Small intestine (tissue), 7 donors: ENCODE data around the gene SSC4D. TPM values are rescaled to one million over a fixed set of nuclear protein-coding genes. Genes with fewer than 3 reads are reported as not detected.
"Not testable (repeated sequence)": the region's sequence is repeated elsewhere in the genome, so short reads cannot be mapped to it uniquely, and the experiment has no call there.

Experiments used
- DNase-seq, 2 donors: peaks; one replicate each; pipeline versions ENCODE4 v3.0.0 to v3.0.0-alpha.2; 2013
- FAIRE-seq: peaks from 2 replicates; lab custom pipeline; 2012; peaks lifted over from hg19 to GRCh38; lab: Jason Lieb, UNC
- H3K27ac ChIP-seq, 3 donors: one replicate each; pipeline ENCODE4 v1.5.1; 2013; ENCODE audit warnings: low read length in 2 of 3, mild to moderate bottlenecking in 2 of 3, control low read depth in 1 of 3, inconsistent platforms in 1 of 3, low read depth in 1 of 3, moderate library complexity in 1 of 3
- H3K27me3 ChIP-seq, 3 donors: one replicate each; pipeline ENCODE4 v1.6.1; 2013; ENCODE audit warnings: low read length in 3 of 3, inconsistent platforms in 1 of 3; ENCODE audit not compliant: control insufficient read depth in 3 of 3, insufficient read depth in 3 of 3
- H3K36me3 ChIP-seq, 3 donors: one replicate each; pipeline ENCODE4 v1.6.1; 2013; ENCODE audit warnings: low read length in 3 of 3, inconsistent platforms in 1 of 3, low read depth in 1 of 3, mild to moderate bottlenecking in 1 of 3, moderate library complexity in 1 of 3; ENCODE audit not compliant: control insufficient read depth in 3 of 3, insufficient read depth in 2 of 3
- H3K4me1 ChIP-seq, 3 donors: one replicate each; pipeline ENCODE4 v1.6.1; 2013; ENCODE audit warnings: low read length in 2 of 3, inconsistent platforms in 1 of 3, low read depth in 1 of 3, mild to moderate bottlenecking in 1 of 3, moderate library complexity in 1 of 3; ENCODE audit not compliant: control insufficient read depth in 3 of 3, insufficient read depth in 2 of 3
- H3K4me3 ChIP-seq, 3 donors: one replicate each; pipeline ENCODE4 v1.5.1; 2013; ENCODE audit warnings: low read length in 3 of 3, control low read depth in 1 of 3, inconsistent platforms in 1 of 3, low read depth in 1 of 3, mild to moderate bottlenecking in 1 of 3, moderate library complexity in 1 of 3
- H3K9me3 ChIP-seq, 2 donors: one replicate each; pipeline ENCODE4 v1.6.1; 2013; ENCODE audit warnings: low read depth in 1 of 2, low read length in 1 of 2; ENCODE audit not compliant: control insufficient read depth in 2 of 2, insufficient read depth in 1 of 2
- WGBS, 3 donors: extraction: QIAGEN DNeasy Blood & Tissue Kit; methylation state at CpG; one replicate each; pipeline ENCODE4 v1.1.7; 2013; 5-methylcytosine and 5-hydroxymethylcytosine counted together
- polyA plus RNA-seq, 4 donors: library from polyadenylated mRNA; stranded (reverse) in 3 of 4; unstranded in 1 of 4; fragments of 200-250 nt in 3 of 4; fragments of 120-200 nt in 1 of 4; gene quantifications; one replicate each; pipeline versions ENCODE4 v1.2.1 to v1.2.3, GENCODE V29; 2013
- donor health status: healthy with polysubstance abuse.
- donor health status: control.
- donor health status: control.
- donor health status: Bipolar disorder and iron deficiency.
- donor health status: healthy.

The SSC4D gene
- polyA plus RNA-seq, 4 donors, result 0.58 to 0.72 TPM; not detected in 2

DNA sequence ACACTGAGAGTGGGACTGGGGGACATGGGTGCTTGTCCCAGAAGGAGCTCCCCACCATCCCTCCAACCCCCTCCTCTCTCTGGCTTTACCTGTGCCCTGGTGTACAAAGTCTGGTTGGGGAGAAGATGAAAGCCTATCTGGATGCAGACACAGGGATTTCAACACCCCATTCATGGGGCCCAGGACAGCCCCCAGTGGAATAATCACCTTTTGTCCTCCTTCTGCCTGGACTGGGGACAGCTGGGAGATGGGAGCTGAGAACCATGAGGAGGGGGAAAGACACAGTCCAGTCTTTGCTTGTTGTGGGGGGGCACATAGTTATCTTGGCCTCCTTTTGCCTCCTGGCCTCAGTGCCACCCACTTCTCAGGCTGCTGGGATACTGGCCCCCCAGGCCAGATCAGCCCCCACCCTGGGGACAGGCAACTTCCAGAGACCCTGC lies 1.4 kb downstream of the SSC4D start:
- DNase-seq (no peak), FAIRE-seq (no peak)
- Histone ChIP-seq H3K27ac (no peak overlapping the region), H3K9me3 (no peaks in the 10 kb centered on the region), H3K36me3 (no peaks in the 10 kb centered on the region), H3K4me1 (no peaks in the 10 kb centered on the region), H3K4me3 (no peak overlapping the region), H3K27me3 (no peaks in the 10 kb centered on the region)

DNA sequence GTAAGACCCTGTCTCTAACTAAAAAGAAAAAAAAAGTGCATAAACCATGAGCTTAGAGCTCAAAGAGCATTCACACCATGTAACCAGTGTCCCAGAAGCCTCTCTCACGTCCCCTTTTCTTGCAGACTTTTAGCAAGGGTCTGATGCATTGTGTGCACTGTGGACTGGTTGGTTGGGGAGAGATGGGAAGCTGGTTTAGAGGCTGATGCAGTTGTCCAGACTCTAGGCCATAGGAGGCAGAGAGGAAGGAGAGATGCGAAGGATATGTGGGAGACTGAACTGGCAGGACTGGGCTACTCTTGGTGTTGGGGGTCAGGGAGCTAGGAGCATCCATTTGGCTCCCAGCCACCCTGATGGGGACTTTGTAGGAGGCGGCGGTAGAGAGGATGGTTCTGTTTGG lies 1.8 kb downstream of the SSC4D start:
- H3K36me3 ChIP-seq, result no peaks in the 10 kb centered on the region
- no peak overlapping the region for H3K4me3 ChIP-seq
- no peaks in the 10 kb centered on the region for H3K27me3 ChIP-seq
- FAIRE-seq, result no peak
- H3K4me1 ChIP-seq, result no peaks in the 10 kb centered on the region
- no peak for DNase-seq
- no peak overlapping the region for H3K27ac ChIP-seq
- no peaks in the 10 kb centered on the region for H3K9me3 ChIP-seq
- 81 to 89% (median 86%) methylated on average over 4 of the region's 4 CpGs for WGBS, 3 donors

DNA sequence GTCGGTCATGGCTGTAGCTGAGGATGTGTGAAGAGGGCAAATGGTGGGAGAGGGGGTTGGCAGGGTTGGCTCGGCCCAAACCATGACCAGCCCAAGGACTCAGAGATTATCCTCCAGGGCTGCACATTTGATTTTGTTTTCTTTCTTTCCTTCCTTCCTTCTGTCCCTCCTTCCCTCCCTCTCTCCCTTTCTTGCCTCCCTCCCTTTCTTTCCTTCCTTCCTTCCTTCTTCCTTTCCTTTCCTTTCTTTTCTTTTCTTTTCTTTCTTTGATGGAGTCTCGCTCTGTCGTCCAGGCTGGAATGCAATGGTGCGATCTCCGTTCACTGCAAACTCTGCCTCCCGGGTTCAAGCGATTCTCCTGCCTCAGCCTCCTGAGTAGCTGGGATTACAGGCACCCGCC lies 3.8 kb downstream of the SSC4D start:
- H3K9me3 ChIP-seq, result no peaks in the 10 kb centered on the region
- H3K4me1 ChIP-seq, result no peaks in the 10 kb centered on the region
- no peaks in the 10 kb centered on the region for H3K27me3 ChIP-seq
- DNase-seq (no peak), FAIRE-seq (no peak)
- WGBS, 3 donors, result 91 to 98% (median 94%) methylated on average over 9 of the region's 9 CpGs
- H3K4me3 ChIP-seq, result no peak overlapping the region
- no peak overlapping the region for H3K27ac ChIP-seq
- H3K36me3 ChIP-seq, result no peaks in the 10 kb centered on the region

DNA sequence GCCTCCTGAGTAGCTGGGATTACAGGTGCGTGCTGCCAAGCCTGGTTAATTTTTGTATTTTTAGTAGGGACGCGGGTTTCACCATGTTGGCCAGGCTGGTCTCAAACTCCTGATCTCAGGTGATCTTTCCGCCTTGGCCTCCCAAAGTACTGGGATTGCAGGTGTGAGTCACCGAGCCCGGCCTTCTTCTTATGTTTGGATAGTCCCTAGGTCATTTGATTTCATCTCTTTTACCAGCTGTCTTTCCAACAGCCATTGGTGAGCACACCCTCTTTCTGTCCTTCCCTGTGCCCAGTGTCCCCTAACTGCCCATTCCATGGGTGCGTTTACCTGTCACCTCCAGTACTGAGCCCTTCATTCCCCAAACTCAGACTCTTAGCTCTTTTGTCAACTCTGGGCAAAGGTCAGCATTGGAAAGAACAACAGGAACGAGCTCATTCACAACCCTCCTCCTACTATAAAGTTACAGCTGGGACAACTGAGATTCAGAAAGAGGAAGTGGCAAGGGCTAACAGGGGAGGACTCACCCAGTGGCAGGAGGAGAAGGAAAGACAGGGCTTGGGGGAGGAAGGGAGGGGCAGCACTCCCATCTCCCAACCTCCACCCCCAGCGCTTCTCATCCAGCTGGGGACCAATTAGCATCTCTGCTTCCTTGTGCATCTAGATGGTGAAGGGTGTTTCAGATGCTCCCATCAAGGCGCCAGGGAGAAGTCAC lies 5.6 kb downstream of the SSC4D start:
- Histone ChIP-seq H3K4me3 (no peak overlapping the region), H3K9me3 (no peaks in the 10 kb centered on the region), H3K36me3 (no peaks in the 10 kb centered on the region), H3K27ac (peak overlapping the region in 1 of 3 donors; percentile 59), H3K4me1 (no peaks in the 10 kb centered on the region), H3K27me3 (no peaks in the 10 kb centered on the region)
- FAIRE-seq, result no peak
- DNase-seq, result peak in 1 of 2 donors; percentile 63
- whole genome bisulfite sequencing, 3 donors, result 59 to 76% (median 67%) methylated on average over 10 of the region's 10 CpGs

DNA sequence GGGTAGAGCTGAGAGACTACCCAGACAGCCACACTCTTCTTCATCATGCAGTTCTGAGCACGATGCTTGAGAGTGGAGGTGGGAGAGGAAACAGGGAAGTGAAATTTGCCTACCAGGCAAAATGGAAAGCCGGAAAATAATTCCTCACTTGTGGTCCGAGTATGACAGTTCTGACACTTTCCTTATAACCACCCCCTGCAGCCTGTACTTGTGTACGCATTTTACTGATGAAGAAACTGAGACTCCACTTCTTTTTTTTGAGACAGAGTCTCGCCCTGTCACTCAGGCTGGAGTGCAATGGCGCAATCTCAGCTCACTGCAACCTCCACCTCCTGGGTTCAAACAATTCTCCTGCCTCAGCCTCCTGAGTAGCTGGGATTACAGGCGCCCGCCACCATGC lies 6.4 kb downstream of the SSC4D start:
- not testable (repeated sequence) for H3K4me3 ChIP-seq, FAIRE-seq, H3K4me1 ChIP-seq, H3K9me3 ChIP-seq, DNase-seq, H3K27ac ChIP-seq, H3K27me3 ChIP-seq, H3K36me3 ChIP-seq
- 79 to 87% (median 83%) methylated on average over 8 of the region's 8 CpGs for WGBS, 3 donors

DNA sequence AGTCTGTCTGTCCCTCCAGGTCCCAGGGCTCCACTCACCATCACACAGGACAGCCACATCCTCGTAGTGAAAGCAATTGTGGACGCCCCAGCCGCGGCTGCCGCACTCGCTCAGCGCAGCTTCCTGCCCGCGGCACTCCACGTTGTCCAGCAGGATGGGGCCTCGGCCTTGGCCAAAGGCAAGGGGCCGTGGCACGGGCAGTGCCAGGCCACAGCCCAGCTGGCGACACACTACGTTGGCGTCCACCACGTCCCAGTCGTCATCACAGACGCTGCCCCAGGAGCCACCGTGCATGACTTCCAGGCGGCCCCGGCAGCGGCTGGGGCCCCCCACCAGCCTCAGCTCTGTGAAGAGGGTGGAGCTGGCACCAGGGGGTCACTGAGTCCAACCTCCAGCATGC lies 9.2 kb downstream of the SSC4D start:
- Histone ChIP-seq H3K27ac (no peak overlapping the region), H3K4me3 (no peak overlapping the region), H3K9me3 (no peaks in the 10 kb centered on the region), H3K27me3 (no peaks in the 10 kb centered on the region), H3K4me1 (peaks cover 0 to 12% (median 3%) of the 10 kb centered on the region in 3 donors), H3K36me3 (no peaks in the 10 kb centered on the region)
- DNase-seq (no peak), FAIRE-seq (no peak)
- 90 to 98% (median 92%) methylated on average over 23 of the region's 23 CpGs for WGBS, 3 donors

DNA sequence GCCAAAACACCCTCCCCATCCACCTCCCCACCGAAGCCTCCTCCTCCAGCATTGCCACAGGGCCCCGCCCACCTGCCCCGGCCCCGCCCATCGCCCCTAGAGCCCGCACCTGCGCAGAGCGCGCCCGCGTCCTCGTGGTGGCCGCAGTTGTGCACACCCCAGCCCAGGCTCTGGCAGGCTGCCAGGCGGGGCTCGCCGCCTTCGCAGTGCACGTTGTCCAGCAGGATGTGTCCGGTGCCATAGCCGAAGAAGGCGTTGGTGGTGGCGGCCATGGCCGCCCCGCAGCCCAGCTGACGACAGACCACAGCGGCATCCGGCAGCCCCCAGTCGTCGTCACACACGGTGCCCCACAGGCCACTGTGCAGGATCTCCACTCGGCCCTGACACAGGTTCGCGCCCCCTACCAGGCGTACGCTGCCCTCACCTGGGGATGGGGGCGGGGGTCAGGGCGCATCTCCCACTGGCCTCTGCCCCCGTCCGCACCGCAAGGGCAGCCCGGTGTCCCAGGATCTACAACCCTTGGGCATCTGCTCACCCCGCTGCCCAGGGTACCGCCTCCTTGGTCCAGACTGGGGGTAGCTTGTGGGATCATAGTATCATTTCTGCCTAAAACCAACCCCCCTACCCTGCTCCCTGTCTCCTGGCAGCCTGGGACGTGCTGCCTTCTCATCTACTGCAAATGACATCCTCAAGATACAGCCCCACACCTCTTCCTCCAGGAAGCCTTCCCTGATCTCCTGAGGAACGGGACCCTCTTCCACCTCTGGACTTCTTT lies 11.9 kb downstream of the SSC4D start:
- FAIRE-seq, result no peak
- peak; percentile 73 to 87 for DNase-seq

DNA sequence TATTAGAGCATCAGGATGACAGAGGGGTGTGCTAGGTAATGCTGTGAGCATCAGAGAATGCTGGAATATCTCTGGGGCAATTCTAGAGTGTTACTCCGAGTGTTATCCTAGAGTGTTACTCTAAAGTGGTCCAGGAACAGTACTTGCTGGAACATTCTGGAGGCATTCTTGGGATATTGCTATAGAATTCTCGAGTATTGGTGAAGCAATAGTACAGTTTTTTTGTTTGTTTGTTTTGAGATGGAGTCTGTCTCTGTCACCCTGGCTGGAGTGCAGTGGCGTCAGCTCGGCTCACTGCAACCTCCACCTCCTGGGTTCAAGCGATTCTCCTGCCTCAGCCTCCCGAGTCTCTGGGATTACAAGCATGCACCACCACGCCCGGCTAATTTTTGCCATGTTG lies 12.6 kb downstream of the SSC4D start:
- no peak overlapping the region for H3K4me3 ChIP-seq
- FAIRE-seq (no peak), DNase-seq (no peak)
- H3K4me1 ChIP-seq, result peaks cover 0 to 22% (median 3%) of the 10 kb centered on the region in 3 donors
- no peaks in the 10 kb centered on the region for H3K27me3 ChIP-seq
- H3K27ac ChIP-seq, result no peak overlapping the region
- no peaks in the 10 kb centered on the region for H3K36me3 ChIP-seq
- H3K9me3 ChIP-seq, result no peaks in the 10 kb centered on the region
- 20 to 58% (median 40%) methylated on average over 8 of the region's 8 CpGs for WGBS, 3 donors

More for the DNA sequence above, 11.9 kb downstream of the SSC4D start:
- H3K27me3 ChIP-seq, result no peaks in the 10 kb centered on the region
- no peak overlapping the region for H3K27ac ChIP-seq
- H3K36me3 ChIP-seq, result no peaks in the 10 kb centered on the region
- H3K4me3 ChIP-seq, result peak overlapping the region; percentile 39 to 62 (median 50)
- no peaks in the 10 kb centered on the region for H3K9me3 ChIP-seq
- H3K4me1 ChIP-seq, result peaks cover 0 to 19% (median 3%) of the 10 kb centered on the region in 3 donors
- WGBS, 3 donors, result 8 to 16% (median 10%) methylated on average over 35 to 45 of the region's 45 CpGs
